NCI-H526 treated with DMSO at 0.1 percent for 48 hours (cell line): Measurements from ENCODE around the gene CHRD.

Source experiments
- DNase-seq: peaks from one replicate; lab custom pipeline; 2025; lab: John Stamatoyannopoulos, UW

The CHRD gene

DNA sequence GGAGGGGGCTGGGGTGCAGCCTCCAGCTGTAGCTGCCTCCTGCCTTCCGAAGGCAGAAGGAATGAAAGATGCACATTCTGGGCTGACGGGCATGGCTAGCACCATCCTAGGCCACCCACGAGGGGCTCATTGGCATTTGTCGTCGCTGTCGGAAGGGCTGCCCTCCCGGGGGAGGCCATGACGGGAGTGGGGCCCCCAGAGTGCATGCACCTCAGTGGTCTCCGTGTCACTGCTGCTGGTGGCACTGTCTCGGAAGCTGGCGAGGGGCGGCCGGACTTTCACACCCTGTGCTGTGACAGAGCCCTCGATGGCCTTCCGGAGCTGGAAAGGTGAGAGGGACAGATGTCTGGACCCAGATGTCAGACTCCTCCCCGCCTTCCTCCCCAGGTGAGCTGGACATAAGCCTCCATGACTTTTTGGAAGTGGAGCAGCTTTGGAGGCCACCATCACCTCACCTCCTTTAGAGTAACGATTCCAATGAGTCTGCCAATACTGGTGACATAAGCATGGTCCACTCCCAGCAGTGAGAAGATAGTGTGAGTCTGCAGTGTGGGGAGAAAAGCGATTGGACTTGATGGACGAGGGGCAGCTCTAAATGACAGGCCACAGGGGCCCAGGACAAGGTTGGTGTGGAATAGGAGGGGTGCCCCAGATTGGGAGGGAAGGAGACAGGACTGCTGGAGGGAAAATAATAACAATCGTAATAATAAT is 33.2 kb upstream of the CHRD start:
- DNase-seq, result no peak

- no peak for DNase-seq
These were observed 32.4 kb upstream of the CHRD start for GRCh38 chr3:184347321-184348056.

DNA sequence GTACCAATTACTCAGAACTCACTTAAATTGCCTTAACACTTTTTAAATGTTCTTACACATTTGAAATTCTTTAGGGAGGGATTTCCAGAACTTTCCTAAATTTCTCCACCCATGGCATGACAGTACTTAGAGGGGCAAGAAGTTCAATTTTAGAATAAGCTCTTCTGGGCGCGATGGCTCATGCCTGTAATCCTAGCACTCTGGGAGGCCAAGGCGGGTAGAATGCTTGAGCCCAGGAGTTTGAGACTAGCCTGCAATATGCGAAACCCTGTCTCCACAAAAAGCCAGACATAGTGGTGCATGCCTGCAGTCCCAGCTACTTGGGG is 31.8 kb upstream of the CHRD start:
- DNase-seq, result no peak

DNA sequence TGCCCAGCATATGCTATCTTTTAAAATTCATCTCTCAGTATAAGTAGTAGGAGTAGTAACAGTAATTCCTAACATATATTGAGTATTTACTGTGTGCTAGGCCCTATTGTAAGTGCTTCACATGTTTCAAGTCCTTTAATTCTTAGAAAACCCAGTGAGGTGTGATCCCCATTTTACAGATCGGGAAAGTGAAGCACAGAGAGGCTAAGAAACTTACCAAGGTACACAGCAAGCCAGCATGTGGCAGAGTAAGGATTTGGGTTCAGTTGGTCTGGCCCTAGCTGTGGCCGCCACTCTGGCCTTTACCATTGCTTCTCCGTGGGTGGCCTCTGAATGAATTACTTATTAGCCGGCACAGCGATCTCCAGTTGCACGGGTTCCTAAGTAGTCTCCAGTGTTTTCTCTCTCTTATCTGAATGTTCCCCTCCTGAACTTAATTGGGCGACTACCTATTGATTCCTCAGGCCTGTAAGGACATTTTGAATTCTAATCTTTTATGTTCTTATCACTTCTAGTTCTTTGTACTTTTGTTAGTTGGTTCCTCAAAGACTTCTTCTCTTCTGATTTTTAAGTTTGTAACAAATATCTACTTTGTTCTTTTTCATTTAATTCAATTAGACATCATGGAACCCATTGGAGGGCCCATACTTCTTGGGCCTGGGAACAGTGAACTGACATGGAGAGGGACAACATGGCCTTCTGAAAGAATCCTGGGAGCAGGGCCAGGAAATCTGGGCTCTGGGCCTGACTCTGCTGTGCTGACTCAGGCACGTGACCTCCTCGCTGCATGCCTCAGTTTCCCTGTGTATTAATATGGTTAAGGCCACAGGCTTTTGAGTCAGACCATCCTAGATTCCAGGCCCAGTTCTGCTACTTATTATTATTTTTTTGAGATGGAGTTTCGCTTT is 30.0 kb upstream of the CHRD start:
- DNase-seq, result no peak

- no peak for DNase-seq
These were observed 29.2 kb upstream of the CHRD start for GRCh38 chr3:184350618-184351017.

DNA sequence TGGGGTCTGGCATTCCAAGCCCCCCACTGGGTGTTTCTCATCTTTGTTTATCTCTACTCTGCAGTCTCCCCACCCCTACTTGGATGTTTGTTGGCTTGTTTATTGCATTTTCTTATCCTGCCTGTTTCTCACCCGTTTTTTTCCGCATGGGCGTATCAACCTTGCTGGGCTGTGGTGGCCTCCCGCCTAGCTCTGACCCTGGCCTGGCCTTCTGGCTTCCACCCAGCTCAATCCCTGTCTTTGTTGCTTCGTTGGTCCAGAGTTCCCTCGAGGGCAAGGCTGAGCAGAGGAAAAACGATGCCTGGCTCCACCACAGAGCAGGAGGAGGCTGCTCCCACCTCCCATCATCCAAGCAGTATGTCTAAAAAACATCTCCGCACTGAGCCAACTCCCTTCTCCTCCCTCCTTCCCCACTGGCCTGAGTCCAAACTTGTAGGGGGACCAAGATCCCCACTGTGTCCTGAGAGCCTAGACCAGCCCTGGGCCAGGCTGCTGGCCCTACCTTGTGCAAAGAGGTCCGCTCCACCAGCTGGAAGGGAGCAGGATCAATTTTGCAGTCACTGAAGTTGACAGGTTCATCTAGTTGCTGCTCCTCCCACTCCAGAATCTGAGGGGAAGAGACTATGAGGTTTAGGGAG is 28.2 kb upstream of the CHRD start:
- DNase-seq, result no peak

GRCh38 chr3:184352149-184352785 is 27.6 kb upstream of the CHRD start:
- no peak for DNase-seq

- DNase-seq, result no peak
These were observed 26.8 kb upstream of the CHRD start for GRCh38 chr3:184352897-184353545.

- no peak for DNase-seq
These were observed 26.3 kb upstream of the CHRD start for GRCh38 chr3:184353546-184353941.

DNA sequence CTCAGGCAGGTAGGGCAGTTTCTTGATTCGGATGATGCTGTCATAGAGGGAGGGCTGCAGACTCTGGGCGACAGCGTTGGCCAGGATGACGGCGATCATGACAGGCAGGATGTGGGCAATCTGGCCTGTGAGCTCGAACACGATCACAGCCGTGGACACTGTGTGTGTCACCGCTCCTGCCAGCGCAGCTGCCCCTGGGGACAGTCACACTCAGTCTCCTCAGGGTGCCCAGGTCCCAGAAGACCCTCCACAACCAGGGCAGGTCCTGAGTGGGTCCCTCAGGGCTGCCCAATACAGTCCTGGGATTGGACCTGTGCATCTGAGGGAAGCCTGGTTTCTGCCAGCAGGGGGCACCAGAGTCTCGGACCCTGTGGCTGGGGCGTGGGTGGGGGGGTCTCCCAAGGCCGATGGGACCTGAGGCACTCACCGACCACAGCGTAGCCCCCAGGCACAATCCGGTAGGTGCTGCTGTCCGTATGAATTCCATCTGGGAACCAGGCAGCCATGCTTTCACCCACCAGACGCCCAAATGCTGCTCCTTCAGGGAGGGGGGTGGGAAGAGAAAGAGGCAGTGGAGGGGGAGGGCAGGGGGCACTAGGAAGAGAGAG is 25.6 kb upstream of the CHRD start:
- no peak for DNase-seq

DNA sequence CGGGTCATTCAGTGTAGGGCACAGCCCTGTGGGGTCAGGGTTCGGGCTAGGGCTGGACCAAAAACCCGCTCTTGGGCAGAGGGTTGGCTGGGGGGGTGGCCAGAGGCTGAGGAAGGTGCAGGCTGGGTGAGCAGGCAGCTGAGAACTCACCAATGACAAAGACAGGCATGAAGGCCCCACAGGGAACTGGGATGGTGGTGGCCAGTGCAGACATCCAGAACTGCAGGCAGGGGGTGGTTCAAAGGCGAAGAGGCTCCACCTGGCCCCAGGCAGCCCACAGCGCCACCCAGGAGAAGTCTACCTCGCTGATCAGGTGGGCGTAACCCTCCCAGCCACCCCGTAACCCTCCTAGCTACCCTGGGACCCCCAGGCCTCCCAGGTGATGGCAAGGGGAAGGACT is 25.1 kb upstream of the CHRD start:
- no peak for DNase-seq

- no peak for DNase-seq
These were observed 24.4 kb upstream of the CHRD start for GRCh38 chr3:184355261-184356040.

- no peak for DNase-seq
These were observed 22.4 kb upstream of the CHRD start for GRCh38 chr3:184357248-184358123.

DNA sequence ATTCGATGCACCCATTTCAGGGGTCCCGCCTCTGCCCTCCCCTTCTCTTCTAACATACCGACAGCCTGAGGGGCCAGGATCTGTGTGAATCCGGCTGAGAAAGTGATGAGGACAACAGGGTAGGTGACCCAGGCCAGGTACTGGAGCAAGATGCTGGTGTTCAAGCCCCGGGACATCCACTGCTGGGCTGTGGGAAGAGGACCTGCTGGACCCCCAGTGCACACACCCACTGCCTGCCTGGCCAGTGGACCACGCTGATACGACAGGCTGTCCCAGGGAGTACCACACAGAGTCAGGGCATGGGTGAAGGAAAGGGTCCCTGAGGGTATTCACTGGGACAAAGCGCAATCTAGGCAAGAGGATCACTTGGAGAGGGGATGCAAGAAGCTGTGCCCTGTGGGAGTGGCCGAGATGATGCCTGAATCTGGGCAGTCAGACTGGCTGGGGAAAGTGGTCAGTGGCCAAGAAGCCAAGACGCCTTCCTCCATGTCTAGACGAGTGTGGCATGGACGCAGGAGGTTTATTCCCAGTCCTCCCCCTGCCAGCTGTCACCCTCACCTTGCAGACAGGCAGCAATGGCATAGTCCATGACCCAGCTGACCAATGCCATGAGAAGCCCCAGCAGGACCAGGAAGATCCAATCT is 21.6 kb upstream of the CHRD start:
- no peak for DNase-seq

DNA sequence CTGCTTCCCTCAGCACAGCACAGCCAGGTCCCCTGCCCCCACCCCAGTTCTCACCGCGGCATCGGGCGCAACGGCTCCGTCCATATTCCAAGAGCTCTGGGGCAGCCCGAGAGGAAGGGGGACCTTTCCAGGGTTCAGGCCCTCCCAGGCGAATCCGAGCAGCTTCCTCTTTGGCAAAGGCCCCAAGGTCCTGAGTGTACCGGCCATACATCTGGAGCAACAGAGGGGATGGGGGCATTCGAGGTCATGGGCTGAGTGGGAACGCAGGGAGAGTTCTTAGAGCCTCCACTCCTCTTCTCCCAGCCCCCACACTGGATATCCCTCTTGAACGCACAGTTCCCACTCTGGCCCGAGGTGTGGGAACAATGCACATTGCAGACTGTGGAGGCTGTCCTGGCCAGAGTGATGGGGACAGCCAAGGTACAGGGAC is 20.9 kb upstream of the CHRD start:
- DNase-seq, result no peak

- DNase-seq, result no peak
These were observed 20.2 kb upstream of the CHRD start for GRCh38 chr3:184359610-184360009.

GRCh38 chr3:184360070-184360928 is 19.6 kb upstream of the CHRD start:
- DNase-seq, result no peak
